Adrenal gland (tissue), 12 donors: ENCODE measurements around the gene GPSM1. TPM values are rescaled to one million over a fixed set of nuclear protein-coding genes. Genes with fewer than 3 reads are reported as not detected.
"Not testable (repeated sequence)": the region's sequence is repeated elsewhere in the genome, so short reads cannot be mapped to it uniquely, and the experiment has no call there.

ENCODE experiments used
- DNase-seq, 7 donors: peaks; one replicate each; pipeline ENCODE4 v3.0.0-alpha.2; 2019 to 2020
- H3K27ac ChIP-seq, 5 donors: fragments of 200-600 bp; sonication (generic) in 4 of 5; 1 replicate in 3 of 5; 2 replicates in 2 of 5; pipeline versions ENCODE4 v1.5.1 to v1.8.0; 2016 to 2020; ENCODE audit warnings: mild to moderate bottlenecking in 1 of 5
- H3K27me3 ChIP-seq: fragments of 200-600 bp; 2 replicates; pipeline ENCODE4 v1.8.0; 2021
- H3K36me3 ChIP-seq, 2 donors: fragments of 200-600 bp; replicated peaks in 1 of 2; 1 replicate in 1 of 2; 2 replicates in 1 of 2; pipeline versions ENCODE4 v1.5.1 to v1.8.0; 2018 to 2022
- H3K4me1 ChIP-seq, 2 donors: fragments of 200-600 bp; replicated peaks in 1 of 2; 1 replicate in 1 of 2; 2 replicates in 1 of 2; pipeline versions ENCODE4 v1.5.1 to v1.8.0; 2018 to 2021
- H3K4me3 ChIP-seq, 4 donors: fragments of 200-600 bp; sonication (generic) in 3 of 4; one replicate each; pipeline ENCODE4 v1.5.1; 2016 to 2018
- H3K9me3 ChIP-seq, 3 donors: fragments of 200-600 bp; sonication (generic) in 1 of 3; replicated peaks in 1 of 3; 1 replicate in 2 of 3; 2 replicates in 1 of 3; pipeline versions ENCODE4 v1.5.1 to v1.8.0; 2016 to 2021
- POLR2A ChIP-seq, 2 donors: fragments of 450-650 bp; IDR thresholded peaks; one replicate each; pipeline ENCODE4 v1.6.1; 2017; ENCODE audit warnings: antibody characterized with exemption in 2 of 2, mild to moderate bottlenecking in 2 of 2, moderate library complexity in 1 of 2
- WGBS, 4 donors: extraction: QIAGEN DNeasy Blood & Tissue Kit in 2 of 4; methylation state at CpG; one replicate each; pipeline versions ENCODE4 v1.1.5 to v1.1.7; 2013 to 2017; 5-methylcytosine and 5-hydroxymethylcytosine counted together
- intact Hi-C, 2 donors: fragments of 100-400 bp; cut with DNase I; formaldehyde crosslinking; loops; one replicate each; pipeline versions ENCODE4 v1.14.1 to v1.15.0; 2022 to 2023
- polyA plus RNA-seq, 3 donors: library from polyadenylated mRNA; stranded (reverse); fragments of 200-250 nt in 2 of 3; fragments of 350-450 nt in 1 of 3; fragmentation: Illumina TruSeq in 1 of 3; extraction: RNeasy Lipid Tissue Mini Kit (QIAGEN cat#74804) in 1 of 3; gene quantifications; one replicate each; pipeline ENCODE4 v1.2.3, GENCODE V29; 2013 to 2014
- total RNA-seq, 9 donors: library from RNA; depleted of rRNA in 4 of 9; stranded (reverse); fragments of >200 nt in 4 of 9; fragments of 120-200 nt in 1 of 9; fragmentation: NEBNext Ultra II Directional in 1 of 9; extraction: Animal tissue kit (Norgen Biotek cat#: 25700) in 1 of 9; gene quantifications; one replicate each; pipeline versions ENCODE4 v1.1.0 to v1.2.4, GENCODE V29; 2013 to 2023
- TF ChIP-seq, protein P1 (sequence below), 6 experiments: fragments of 450-650 bp in 4 of 6; fragments of 200-600 bp in 2 of 6; sonication (generic) in 1 of 6; IDR thresholded peaks; 1 replicate in 5 of 6; 2 replicates in 1 of 6; pipeline versions ENCODE4 v1.5.1 to v1.8.0; 2016 to 2021; ENCODE audit warnings: antibody characterized with exemption in 6 of 6, mild to moderate bottlenecking in 2 of 6, moderate library complexity in 1 of 6
- donor health status: healthy with polysubstance abuse.
- donor health status: Bipolar disorder and iron deficiency.
- donor health status: DM: yes; HTN: yes; CAD: no.
- donor health status: DM: no; HTN: no; CAD: no.
- donor health status: DM: no; HTN: no; CAD: no.
- donor health status: DM: yes; HTN: yes; CAD: no.

GPSM1 gene
- total and polyA plus RNA-seq, 12 donors = 2.9 to 50.4 (median 17.2) TPM

DNA sequence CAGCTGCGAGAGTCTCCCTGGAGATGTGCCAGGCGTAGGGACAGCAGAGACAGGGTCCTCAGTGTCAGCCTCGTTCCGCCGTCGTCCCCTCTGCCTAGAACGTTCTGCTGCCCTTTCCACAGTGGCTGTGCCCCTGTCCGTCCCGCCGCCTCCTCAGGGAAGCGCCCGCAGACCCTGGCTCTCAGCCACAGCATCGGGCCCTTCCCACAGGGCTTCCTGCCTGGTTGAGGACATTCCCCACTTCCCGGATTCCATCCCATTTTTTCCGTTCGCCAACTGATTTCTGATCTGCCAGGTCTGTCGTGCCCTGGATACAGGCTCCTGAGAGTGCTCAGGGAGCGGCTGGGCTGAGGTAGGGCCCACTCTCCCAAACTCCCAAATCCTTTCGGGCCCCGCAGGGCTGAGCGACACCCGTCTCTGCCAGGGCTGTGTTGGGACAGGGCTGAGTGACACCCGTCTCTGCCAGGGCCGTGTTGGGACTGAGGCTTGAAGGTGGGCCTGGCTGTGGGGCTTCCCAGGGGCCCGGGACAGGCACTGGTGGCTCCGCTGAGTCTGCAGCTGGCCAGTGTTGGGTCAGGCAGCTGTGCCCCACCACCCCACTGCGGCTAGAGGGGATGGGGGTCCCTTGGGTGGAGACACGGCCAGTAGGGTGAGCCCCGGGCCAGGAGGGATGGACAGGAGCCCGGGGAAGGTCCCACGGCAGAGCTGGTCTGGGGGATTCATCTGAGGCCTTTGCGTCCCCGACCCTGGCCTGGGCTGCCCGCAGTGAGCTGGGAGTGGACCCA, 20.3 kb downstream of the GPSM1 start:
- intact Hi-C loops = no loop called here
- whole genome bisulfite sequencing, 4 donors = 62 to 84% (median 79%) methylated on average over 19 to 34 of the region's 34 CpGs
- H3K4me1 ChIP-seq = peaks cover 10 to 27% of the 10 kb centered on the region in 2 donors

DNA sequence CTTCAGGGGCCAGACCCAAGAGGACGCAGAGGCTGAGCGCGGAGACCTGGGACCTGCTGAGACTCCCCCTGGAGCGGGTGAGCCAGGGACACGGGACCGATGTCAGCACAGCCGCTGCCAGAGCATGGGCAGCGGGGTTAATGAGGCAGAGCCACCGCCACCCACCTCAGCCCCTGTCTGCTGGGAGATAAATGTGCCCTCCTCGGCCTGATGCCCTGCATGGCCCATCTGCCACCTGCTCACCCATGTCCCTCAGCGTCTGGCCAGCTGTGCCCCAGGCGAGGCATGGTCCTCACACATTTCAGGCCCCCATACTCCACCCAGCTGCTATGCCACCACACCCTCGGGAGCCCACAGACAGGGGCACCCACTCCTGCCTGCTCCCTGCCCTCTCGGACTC, 21.4 kb downstream of the GPSM1 start:
- H3K36me3 ChIP-seq = no peaks in the 10 kb centered on the region
- no peak overlapping the region for H3K27ac ChIP-seq
- no peaks in the 10 kb centered on the region for H3K27me3 ChIP-seq
- DNase-seq = no peak
- H3K9me3 ChIP-seq = no peaks in the 10 kb centered on the region
- intact Hi-C loops = no loop called here
- peaks cover 0 to 17% of the 10 kb centered on the region in 2 donors for H3K4me1 ChIP-seq
- no peak overlapping the region for H3K4me3 ChIP-seq
- no peak for TF ChIP-seq POLR2A (IDR thresholded peaks at IDR 0.05)
- TF ChIP-seq, protein P1, sequence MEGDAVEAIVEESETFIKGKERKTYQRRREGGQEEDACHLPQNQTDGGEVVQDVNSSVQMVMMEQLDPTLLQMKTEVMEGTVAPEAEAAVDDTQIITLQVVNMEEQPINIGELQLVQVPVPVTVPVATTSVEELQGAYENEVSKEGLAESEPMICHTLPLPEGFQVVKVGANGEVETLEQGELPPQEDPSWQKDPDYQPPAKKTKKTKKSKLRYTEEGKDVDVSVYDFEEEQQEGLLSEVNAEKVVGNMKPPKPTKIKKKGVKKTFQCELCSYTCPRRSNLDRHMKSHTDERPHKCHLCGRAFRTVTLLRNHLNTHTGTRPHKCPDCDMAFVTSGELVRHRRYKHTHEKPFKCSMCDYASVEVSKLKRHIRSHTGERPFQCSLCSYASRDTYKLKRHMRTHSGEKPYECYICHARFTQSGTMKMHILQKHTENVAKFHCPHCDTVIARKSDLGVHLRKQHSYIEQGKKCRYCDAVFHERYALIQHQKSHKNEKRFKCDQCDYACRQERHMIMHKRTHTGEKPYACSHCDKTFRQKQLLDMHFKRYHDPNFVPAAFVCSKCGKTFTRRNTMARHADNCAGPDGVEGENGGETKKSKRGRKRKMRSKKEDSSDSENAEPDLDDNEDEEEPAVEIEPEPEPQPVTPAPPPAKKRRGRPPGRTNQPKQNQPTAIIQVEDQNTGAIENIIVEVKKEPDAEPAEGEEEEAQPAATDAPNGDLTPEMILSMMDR (IDR thresholded peaks at IDR 0.05) = no peak
- WGBS, 4 donors = 90 to 96% (median 93%) methylated on average over 2 to 14 of the region's 14 CpGs

More for the DNA sequence above, 20.3 kb downstream of the GPSM1 start:
- no peaks in the 10 kb centered on the region for H3K9me3 ChIP-seq
- H3K27ac ChIP-seq = no peak overlapping the region
- no peaks in the 10 kb centered on the region for H3K36me3 ChIP-seq
- H3K4me3 ChIP-seq = no peak overlapping the region
- no peak for DNase-seq
- no peak for TF ChIP-seq POLR2A (IDR thresholded peaks at IDR 0.05)
- TF ChIP-seq, protein P1 (IDR thresholded peaks at IDR 0.05) = no peak
- no peaks in the 10 kb centered on the region for H3K27me3 ChIP-seq

DNA sequence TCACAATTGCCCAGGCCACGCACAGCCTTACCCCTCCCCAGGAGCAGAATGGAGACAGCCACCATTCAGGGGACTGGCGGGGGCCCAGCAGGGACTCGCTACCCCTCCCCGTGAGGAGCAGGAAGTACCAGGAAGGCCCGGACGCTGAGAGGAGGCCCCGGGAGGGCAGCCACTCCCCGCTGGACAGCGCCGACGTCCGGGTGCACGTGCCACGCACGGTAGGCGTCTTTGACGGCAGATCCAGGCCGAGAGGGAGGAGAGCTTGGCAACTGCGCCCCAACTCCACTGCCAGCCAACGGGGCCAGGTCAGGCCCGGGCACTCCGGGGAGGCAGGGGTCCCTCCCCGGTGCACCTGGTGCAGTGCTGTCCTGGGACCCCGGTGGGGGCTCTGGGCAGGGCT, 22.2 kb downstream of the GPSM1 start:
- no peaks in the 10 kb centered on the region for H3K36me3 ChIP-seq
- H3K27me3 ChIP-seq = no peaks in the 10 kb centered on the region
- DNase-seq = no peak
- TF ChIP-seq, protein P1 (IDR thresholded peaks at IDR 0.05) = no peak
- TF ChIP-seq POLR2A (IDR thresholded peaks at IDR 0.05) = no peak
- H3K4me1 ChIP-seq = peaks cover 0 to 23% of the 10 kb centered on the region in 2 donors
- intact Hi-C loops = no loop called here
- H3K27ac ChIP-seq = no peak overlapping the region
- H3K9me3 ChIP-seq = no peaks in the 10 kb centered on the region
- 89 to 95% (median 92%) methylated on average over 7 to 24 of the region's 24 CpGs; no CpG with 5 or more reads in 1 of the 4 donors for WGBS, 4 donors
- no peak overlapping the region for H3K4me3 ChIP-seq

DNA sequence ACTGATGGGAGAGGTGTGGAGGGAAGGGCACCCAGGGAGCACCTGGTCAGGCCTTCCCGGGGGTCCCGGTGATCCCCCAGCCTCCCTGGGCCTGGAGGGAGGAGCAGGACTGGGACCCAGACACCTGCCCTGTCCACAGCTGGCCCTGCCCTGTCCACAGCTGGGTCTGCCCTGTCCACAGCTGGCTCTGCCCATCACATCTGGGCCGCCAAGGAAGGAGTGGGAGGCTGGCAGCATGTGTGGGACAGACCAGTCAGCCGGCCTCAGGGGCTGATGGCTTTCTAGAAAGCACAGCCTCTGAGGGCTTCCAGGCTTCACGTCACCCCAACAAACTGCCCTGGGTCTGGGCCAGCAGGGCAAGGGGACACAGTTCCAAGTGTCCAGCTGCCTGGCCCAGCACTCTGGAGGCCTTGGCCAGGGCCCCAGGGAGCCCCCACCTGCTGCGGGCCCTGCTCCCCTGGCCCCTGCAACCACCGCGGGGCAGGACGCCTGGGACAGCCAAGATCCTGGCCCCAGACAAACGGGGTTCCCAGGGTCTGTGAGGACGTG, 24.0 kb downstream of the GPSM1 start:
- Histone ChIP-seq H3K27me3 (no peaks in the 10 kb centered on the region), H3K9me3 (no peaks in the 10 kb centered on the region), H3K4me1 (peaks cover 0 to 16% of the 10 kb centered on the region in 2 donors), H3K4me3 (no peak overlapping the region), H3K27ac (no peak overlapping the region), H3K36me3 (no peaks in the 10 kb centered on the region)
- intact Hi-C loops = no loop called here
- DNase-seq = no peak
- WGBS, 4 donors = 77 to 93% (median 87%) methylated on average over 3 to 11 of the region's 11 CpGs; no CpG with 5 or more reads in 1 of the 4 donors
- TF ChIP-seq, protein P1 (IDR thresholded peaks at IDR 0.05) = no peak
- no peak for TF ChIP-seq POLR2A (IDR thresholded peaks at IDR 0.05)

DNA sequence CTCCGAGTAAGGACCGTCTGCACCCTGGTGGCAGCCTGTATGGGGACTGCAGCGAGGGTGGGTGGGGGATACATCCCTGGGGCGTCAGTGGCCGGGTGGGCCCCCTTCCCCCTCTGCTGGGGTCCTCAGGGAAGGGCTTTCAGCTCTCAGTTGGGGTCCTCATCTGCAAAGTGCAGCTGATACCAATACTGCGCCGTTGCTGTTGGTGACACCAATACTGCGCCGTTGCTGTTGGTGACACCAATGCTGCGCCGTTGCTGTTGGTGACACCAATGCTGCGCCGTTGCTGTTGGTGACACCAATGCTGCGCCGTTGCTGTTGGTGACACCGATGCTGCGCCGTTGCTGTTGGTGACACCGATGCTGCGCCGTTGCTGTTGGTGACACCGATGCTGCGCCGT, 24.5 kb downstream of the GPSM1 start:
- intact Hi-C loops, H3K36me3 ChIP-seq, H3K9me3 ChIP-seq, H3K4me3 ChIP-seq, H3K27ac ChIP-seq, DNase-seq, H3K27me3 ChIP-seq: not testable (repeated sequence)
- 90 to 100% (median 91%) methylated on average over 1 to 22 of the region's 24 CpGs; no CpG with 5 or more reads in 1 of the 4 donors for WGBS, 4 donors
- H3K4me1 ChIP-seq = peaks cover 0 to 14% of the 10 kb centered on the region in 2 donors
